ENCODE results near the gene PHF1.

Gene PHF1

GRCh38 chr6:33433544-33434191 is 22.9 kb downstream of the PHF1 start:
- Histone ChIP-seq H3K4me1 (ENCODE audit: insufficient read depth, low read length, poor library complexity, severe bottlenecking) (peaks cover 22% of the 10 kb centered on the region), H3K9ac (ENCODE audit: low read depth, low read length, poor library complexity, severe bottlenecking) (no peak overlapping the region), H2AFZ (ENCODE audit: low read length) (no peak overlapping the region), H3K36me3 (ENCODE audit: insufficient read depth, low read length) (peaks cover 25% of the 10 kb centered on the region; the same call in 1 of the 2 replicates), H3F3A (ENCODE audit: low read depth) (no peaks in the 10 kb centered on the region), H3K4me2 (ENCODE audit: low read depth, low read length, poor library complexity, severe bottlenecking) (no peak overlapping the region), H3K79me2 (ENCODE audit: insufficient read depth, low read length) (peaks cover 6% of the 10 kb centered on the region; the same call in 1 of the 2 replicates), H3K9me2 (replicated peaks; ENCODE audit: low read depth, low read length) (no peaks in the 10 kb centered on the region), H3K27me3 (ENCODE audit: insufficient read depth, low read length, poor library complexity, severe bottlenecking) (no peaks in the 10 kb centered on the region), H3K4me3 (ENCODE audit: low read length, poor library complexity, severe bottlenecking) (no peak overlapping the region), H3K9me3 (ENCODE audit: insufficient read depth, low read depth, low read length) (no peaks in the 10 kb centered on the region), H4K20me1 (ENCODE audit: insufficient read depth, low read length, poor library complexity, severe bottlenecking) (peaks cover 11% of the 10 kb centered on the region)
- TF ChIP-seq CTCF (conservative IDR thresholded peaks at IDR 0.05; ENCODE audit: low read length) (no peak), EZH2phosphoT487 (IDR thresholded peaks at IDR 0.05; ENCODE audit: borderline replicate concordance) (no peak)

GRCh38 chr6:33434961-33435360 is 24.1 kb downstream of the PHF1 start:
- Histone ChIP-seq H3K9me2 (replicated peaks; ENCODE audit: low read depth, low read length) (no peaks in the 10 kb centered on the region), H3K4me2 (ENCODE audit: low read depth, low read length, poor library complexity, severe bottlenecking) (no peak overlapping the region), H3K4me3 (ENCODE audit: low read length, poor library complexity, severe bottlenecking) (no peak overlapping the region), H2AFZ (ENCODE audit: low read length) (no peak overlapping the region), H3K79me2 (ENCODE audit: insufficient read depth, low read length) (peaks cover 4% of the 10 kb centered on the region; the same call in 1 of the 2 replicates), H3K4me1 (ENCODE audit: insufficient read depth, low read length, poor library complexity, severe bottlenecking) (peaks cover 14% of the 10 kb centered on the region), H3F3A (ENCODE audit: low read depth) (no peaks in the 10 kb centered on the region), H3K9ac (ENCODE audit: low read depth, low read length, poor library complexity, severe bottlenecking) (no peak overlapping the region), H3K9me3 (ENCODE audit: insufficient read depth, low read depth, low read length) (no peaks in the 10 kb centered on the region), H4K20me1 (ENCODE audit: insufficient read depth, low read length, poor library complexity, severe bottlenecking) (peaks cover 5% of the 10 kb centered on the region), H3K36me3 (ENCODE audit: insufficient read depth, low read length) (peaks cover 32% of the 10 kb centered on the region; the same call in 1 of the 2 replicates), H3K27me3 (ENCODE audit: insufficient read depth, low read length, poor library complexity, severe bottlenecking) (no peaks in the 10 kb centered on the region)
- TF ChIP-seq CTCF (conservative IDR thresholded peaks at IDR 0.05; ENCODE audit: low read length) (no peak), EZH2phosphoT487 (IDR thresholded peaks at IDR 0.05; ENCODE audit: borderline replicate concordance) (no peak)

GRCh38 chr6:33437666-33438065 is 26.9 kb downstream of the PHF1 start:
- H3K79me2 ChIP-seq (ENCODE audit: insufficient read depth, low read length): no peaks in the 10 kb centered on the region
- no peaks in the 10 kb centered on the region for H4K20me1 ChIP-seq (ENCODE audit: insufficient read depth, low read length, poor library complexity, severe bottlenecking)
- no peak overlapping the region for H3K4me3 ChIP-seq (ENCODE audit: low read length, poor library complexity, severe bottlenecking)
- H3K4me2 ChIP-seq (ENCODE audit: low read depth, low read length, poor library complexity, severe bottlenecking): no peak overlapping the region
- no peaks in the 10 kb centered on the region for H3K9me2 ChIP-seq (replicated peaks; ENCODE audit: low read depth, low read length)
- TF ChIP-seq EZH2phosphoT487 (IDR thresholded peaks at IDR 0.05; ENCODE audit: borderline replicate concordance) (no peak), CTCF (conservative IDR thresholded peaks at IDR 0.05; ENCODE audit: low read length) (no peak)
- no peaks in the 10 kb centered on the region for H3K9me3 ChIP-seq (ENCODE audit: insufficient read depth, low read depth, low read length)
- peaks cover 42% of the 10 kb centered on the region; the same call in 1 of the 2 replicates for H3K36me3 ChIP-seq (ENCODE audit: insufficient read depth, low read length)
- H3K27me3 ChIP-seq (ENCODE audit: insufficient read depth, low read length, poor library complexity, severe bottlenecking): no peaks in the 10 kb centered on the region
- no peak overlapping the region for H2AFZ ChIP-seq (ENCODE audit: low read length)
- no peaks in the 10 kb centered on the region for H3F3A ChIP-seq (ENCODE audit: low read depth)
- H3K9ac ChIP-seq (ENCODE audit: low read depth, low read length, poor library complexity, severe bottlenecking): no peak overlapping the region
- H3K4me1 ChIP-seq (ENCODE audit: insufficient read depth, low read length, poor library complexity, severe bottlenecking): no peaks in the 10 kb centered on the region

All from Loucy (cell line).